Activated CD4-positive, alpha-beta T cell treated with anti-CD3 and anti-CD28 coated beads, Interleukin-2, amount 50 U/mL, for 1 hour (primary cell): ENCODE measurements around the gene MGAT1.
"Not testable (repeated sequence)": the region's sequence is repeated elsewhere in the genome, so short reads cannot be mapped to it uniquely, and the experiment has no call there.

ENCODE experiments used
- DNase-seq: peaks from one replicate; pipeline ENCODE4 v3.0.0-alpha.2; 2020

Gene MGAT1

GRCh38 chr5:180784497-180785097 is 18.0 kb downstream of the MGAT1 start:
- DNase-seq: peak; percentile 78

- DNase-seq: no peak
Measured at GRCh38 chr5:180783340-180784052, 19.1 kb downstream of the MGAT1 start.

GRCh38 chr5:180782748-180783147 is 19.9 kb downstream of the MGAT1 start:
- no peak for DNase-seq

GRCh38 chr5:180781900-180782326 is 20.7 kb downstream of the MGAT1 start:
- not testable (repeated sequence) for DNase-seq

GRCh38 chr5:180779985-180780610 is 22.5 kb downstream of the MGAT1 start:
- no peak for DNase-seq

GRCh38 chr5:180777475-180777874 is 25.1 kb downstream of the MGAT1 start:
- DNase-seq: no peak

- DNase-seq: no peak
Measured at GRCh38 chr5:180776376-180776775, 26.2 kb downstream of the MGAT1 start.

GRCh38 chr5:180775624-180776023 is 27.0 kb downstream of the MGAT1 start:
- DNase-seq: no peak

GRCh38 chr5:180771839-180772238 is 30.8 kb downstream of the MGAT1 start:
- DNase-seq: no peak

- no peak for DNase-seq
Measured at GRCh38 chr5:180769821-180770220, 32.8 kb downstream of the MGAT1 start.

GRCh38 chr5:180755601-180756000 is 47.0 kb downstream of the MGAT1 start:
- no peak for DNase-seq

- no peak for DNase-seq
Measured at GRCh38 chr5:180744253-180744652, 58.4 kb downstream of the MGAT1 start.

- DNase-seq: no peak
Measured at GRCh38 chr5:180742727-180743126, 59.9 kb downstream of the MGAT1 start.

GRCh38 chr5:180740953-180741352 is 61.7 kb downstream of the MGAT1 start:
- DNase-seq: not testable (repeated sequence)

- no peak for DNase-seq
Measured at GRCh38 chr5:180739958-180740357, 62.6 kb downstream of the MGAT1 start, which contains the start of gene OR2Y1. Gene OR2Y1, minus strand, starts transcription at chr5:180740058. Its CDS starts 0 bp downstream, at chr5:180740058.

- no peak for DNase-seq
Measured at GRCh38 chr5:180739271-180739670, 63.3 kb downstream of the MGAT1 start.

- no peak for DNase-seq
Measured at GRCh38 chr5:180736536-180736935, 66.1 kb downstream of the MGAT1 start.
